IMR-90 (cell line): Measurements from ENCODE around the gene ALOX5AP. TPM values are rescaled to one million over a fixed set of nuclear protein-coding genes. Genes with fewer than 3 reads are reported as not detected.

Experiments
- ATAC-seq: fragments of 200-7000 bp; cut with Tn5 transposase; 2 replicates; pipeline ENCODE4 v1.9.1; 2020; ENCODE audit warnings: low read depth, mild to moderate bottlenecking, moderate library complexity
- BruUV-seq: library from RNA; stranded (reverse); fragments of 400-500 nt; replicated peaks from 2 replicates; lab custom pipeline; 2021; lab: Mats Ljungman, UMichigan
- CTCF ChIA-PET: fragments of 300-600 bp; formaldehyde crosslinking; extraction: SDS; loops from one replicate; lab custom pipeline; 2021; ENCODE audit warnings: antibody characterized with exemption; lab: Yijun Ruan, JAX
- POLR2A ChIA-PET: fragments of 300-600 bp; sonication (Branson Sonifier 250); formaldehyde crosslinking; loops from one replicate; lab custom pipeline; 2022; ENCODE audit warnings: antibody characterized with exemption; ENCODE audit not compliant: unreplicated experiment; lab: Charles Lee
- DNase-seq: peaks from one replicate; pipeline ENCODE4 v3.0.0; 2013
- H2AFZ ChIP-seq: replicated peaks from 2 replicates; pipeline ENCODE3; 2013; ENCODE audit warnings: low read length, mild to moderate bottlenecking; ENCODE audit not compliant: poor library complexity
- H2AK5ac ChIP-seq: 2 replicates; pipeline ENCODE4 v1.6.1; 2013; ENCODE audit warnings: low read depth, low read length, inconsistent platforms
- H2AK9ac ChIP-seq: replicated peaks from 2 replicates; pipeline ENCODE3; 2013; ENCODE audit warnings: mild to moderate bottlenecking, low read depth, low read length, moderate library complexity; ENCODE audit not compliant: poor library complexity
- H2BK120ac ChIP-seq: 2 replicates; pipeline ENCODE4 v1.6.1; 2013; ENCODE audit warnings: low read depth, low read length, inconsistent platforms
- H2BK15ac ChIP-seq: 3 replicates; pipeline ENCODE4 v1.6.1; 2013; ENCODE audit warnings: low read depth, low read length, inconsistent platforms
- H2BK20ac ChIP-seq: 2 replicates; pipeline ENCODE4 v1.6.1; 2013; ENCODE audit warnings: low read depth, mild to moderate bottlenecking, inconsistent platforms, low read length, moderate library complexity
- H2BK5ac ChIP-seq: 2 replicates; pipeline ENCODE4 v1.6.1; 2013; ENCODE audit warnings: mild to moderate bottlenecking, low read depth, low read length, inconsistent platforms; ENCODE audit not compliant: poor library complexity, severe bottlenecking
- H3K14ac ChIP-seq: replicated peaks from 2 replicates; pipeline ENCODE4 v1.6.1; 2013; ENCODE audit warnings: low read depth, low read length, inconsistent platforms
- H3K18ac ChIP-seq: 2 replicates; pipeline ENCODE4 v1.6.1; 2013; ENCODE audit warnings: low read depth, low read length, control low read depth
- H3K23ac ChIP-seq: 2 replicates; pipeline ENCODE4 v1.6.1; 2013; ENCODE audit warnings: low read depth, low read length, inconsistent platforms
- H3K27ac ChIP-seq: 2 replicates; pipeline ENCODE4 v1.5.1; 2013; ENCODE audit warnings: mild to moderate bottlenecking, control low read depth, low read length; ENCODE audit not compliant: insufficient read depth
- H3K27me3 ChIP-seq: 2 replicates; pipeline ENCODE4 v1.6.1; 2013; ENCODE audit warnings: low read length; ENCODE audit not compliant: control insufficient read depth, insufficient read depth
- H3K36me3 ChIP-seq: 2 replicates; pipeline ENCODE4 v1.6.1; 2013; ENCODE audit warnings: low read length, mixed read lengths; ENCODE audit not compliant: control insufficient read depth, insufficient read depth
- H3K4ac ChIP-seq: 2 replicates; pipeline ENCODE4 v1.6.1; 2013; ENCODE audit warnings: low read depth, low read length, inconsistent platforms
- H3K4me1 ChIP-seq: 2 replicates; pipeline ENCODE4 v1.6.1; 2013; ENCODE audit warnings: low read length, mixed read lengths; ENCODE audit not compliant: control insufficient read depth, insufficient read depth
- H3K4me2 ChIP-seq: 2 replicates; pipeline ENCODE4 v1.6.1; 2013; ENCODE audit warnings: low read depth, mild to moderate bottlenecking, control low read depth, low read length, moderate library complexity
- H3K4me3 ChIP-seq: 2 replicates; pipeline ENCODE4 v1.5.1; 2013; ENCODE audit warnings: low read depth, mild to moderate bottlenecking, control low read depth, low read length, moderate library complexity; ENCODE audit not compliant: insufficient read depth
- H3K56ac ChIP-seq: 2 replicates; pipeline ENCODE4 v1.6.1; 2013; ENCODE audit warnings: low read length, inconsistent platforms; ENCODE audit not compliant: insufficient read depth; ENCODE audit errors: extremely low read depth
- H3K79me1 ChIP-seq, 2 experiments: 2 replicates each; pipeline ENCODE4 v1.6.1; 2013; ENCODE audit warnings: low read length in 2 of 2, inconsistent platforms in 1 of 2, low read depth in 1 of 2
- H3K9ac ChIP-seq: 2 replicates; pipeline ENCODE4 v1.6.1; 2013; ENCODE audit warnings: low read depth, low read length, control low read depth
- H3K9me1 ChIP-seq: 2 replicates; pipeline ENCODE4 v1.6.1; 2013; ENCODE audit warnings: low read length, inconsistent platforms; ENCODE audit not compliant: insufficient read depth
- H3K9me3 ChIP-seq: 2 replicates; pipeline ENCODE4 v1.6.1; 2013; ENCODE audit warnings: low read length; ENCODE audit not compliant: control insufficient read depth, insufficient read depth
- H4K20me1 ChIP-seq: 2 replicates; pipeline ENCODE4 v1.6.1; 2013; ENCODE audit warnings: low read length, inconsistent platforms; ENCODE audit not compliant: insufficient read depth
- H4K5ac ChIP-seq: 2 replicates; pipeline ENCODE4 v1.6.1; 2013; ENCODE audit warnings: mild to moderate bottlenecking, low read depth, low read length, control low read depth
- H4K8ac ChIP-seq, 2 experiments: 2 replicates each; pipeline ENCODE4 v1.6.1; 2013; ENCODE audit warnings: low read depth in 2 of 2, low read length in 2 of 2, control low read depth in 1 of 2, inconsistent platforms in 1 of 2
- H4K91ac ChIP-seq: 2 replicates; pipeline ENCODE4 v1.6.1; 2013; ENCODE audit warnings: low read depth, low read length, inconsistent platforms; ENCODE audit not compliant: insufficient read depth
- NFE2L2 ChIP-seq: fragments of 150-350 bp; IDR thresholded peaks from 2 replicates; pipeline ENCODE4 v1.6.1; 2016; ENCODE audit warnings: low read depth, mild to moderate bottlenecking, low read length
- WGBS, 2 experiments: methylation state at CpG; one replicate each; pipeline versions ENCODE4 v1.1.5 to v1.1.7; 2013; ENCODE audit warnings: missing lambda C conversion rate in 2 of 2; ENCODE audit not compliant: insufficient read length in 1 of 2; ENCODE audit errors: extremely low coverage in 2 of 2; 5-methylcytosine and 5-hydroxymethylcytosine counted together
- dilution Hi-C: fragments of 300-500 bp; cut with HindIII; formaldehyde crosslinking; loops from one replicate; pipeline ENCODE4 v1.14.3; 2018; ENCODE audit warnings: low sequenced_read_pairs; ENCODE audit not compliant: unreplicated experiment
- in situ Hi-C: fragments of 300-500 bp; cut with MboI; formaldehyde crosslinking; loops from 3 replicates; pipeline ENCODE4 v1.14.3; 2019; ENCODE audit warnings: low sequenced_read_pairs, inconsistent platforms, mixed read lengths
- intact Hi-C: fragments of 100-400 bp; cut with micrococcal nuclease; formaldehyde crosslinking; loops from 2 replicates; pipeline ENCODE4 v1.10.0; 2022
- polyA plus RNA-seq, 3 experiments: library from polyadenylated mRNA; depleted of rRNA; stranded (reverse); fragments of >200 nt; gene quantifications; 2 replicates each; pipeline ENCODE4 v1.2.3, GENCODE V29; 2012; ENCODE audit warnings: low replicate concordance in 1 of 3
- total RNA-seq: library from RNA; depleted of rRNA; stranded (reverse); fragments of >200 nt; gene quantifications from 2 replicates; pipeline ENCODE4 v1.2.3, GENCODE V29; 2012

The ALOX5AP gene
- total and polyA plus RNA-seq, 2 of the 4 experiments (the other 2 are of a cell fraction): 0.62 TPM; not detected in 1

- peaks cover 25% of the 10 kb centered on the region for H3K4me1 ChIP-seq
- no peaks in the 10 kb centered on the region for H3K27me3 ChIP-seq
- no peak overlapping the region for H3K4me3 ChIP-seq
- H3K4me2 ChIP-seq: no peak overlapping the region; the same call in 1 of the 2 replicates
- peak overlapping the region; percentile 22; the same call in 1 of the 3 replicates for H2BK15ac ChIP-seq
- H2AK5ac ChIP-seq: no peak overlapping the region
- 100% methylated on average over 2 of the region's 15 CpGs; no CpG with 5 or more reads in 1 of the 2 experiments for WGBS, 2 experiments
- ChIA-PET POLR2A (no interaction called here), CTCF (no interaction called here)
- no peak overlapping the region for H3K56ac ChIP-seq
- DNase-seq: no peak
- peak overlapping the region; percentile 36 for H3K4ac ChIP-seq
- peak overlapping the region; percentile 26 for H2AFZ ChIP-seq
- in situ Hi-C loops (no loop called here), dilution Hi-C loops (no loop called here), intact Hi-C loops (loop anchor here (10.0 kb wide), 1 partner anchor 564 kb away; no protein-coding TSS in a partner anchor)
- 0 out of 2 replicates have a peak overlapping the region, but pooled peaks have one; percentile 46 for H3K23ac ChIP-seq
- H4K8ac ChIP-seq: peak overlapping the region in 1 of 2 experiments; percentile 70; a peak in 1 of 4 replicates
- no peak for TF ChIP-seq NFE2L2
- H4K20me1 ChIP-seq: no peaks in the 10 kb centered on the region
- H2BK5ac ChIP-seq: no peak overlapping the region
- peak overlapping the region; percentile 89 for H3K18ac ChIP-seq
- H3K9me3 ChIP-seq: no peaks in the 10 kb centered on the region
- H4K5ac ChIP-seq: peak overlapping the region; percentile 92
- no peaks in the 10 kb centered on the region for H3K79me1 ChIP-seq
- BruUV-seq: no TSS peak
- peak overlapping the region; percentile 55; the same call in 1 of the 2 replicates for H2BK120ac ChIP-seq
- peak overlapping the region; percentile 69; the same call in 1 of the 2 replicates for H3K27ac ChIP-seq
- peaks cover 5% of the 10 kb centered on the region; the same call in 1 of the 2 replicates for H3K9me1 ChIP-seq
- H2AK9ac ChIP-seq: peak overlapping the region; percentile 52
- H3K36me3 ChIP-seq: no peaks in the 10 kb centered on the region
- H4K91ac ChIP-seq: no peak overlapping the region
- ATAC-seq: no peak
- no peak overlapping the region for H3K9ac ChIP-seq
- H3K14ac ChIP-seq: peak overlapping the region; percentile 23; the same call in 1 of the 2 replicates
- peak overlapping the region; percentile 7; the same call in 1 of the 2 replicates for H2BK20ac ChIP-seq
These were observed 36.8 kb upstream of the ALOX5AP start for GRCh38 chr13:30698488-30699005.
